Thoracic aorta (tissue), 2 donors: ENCODE data around the gene CD19. TPM values are rescaled to one million over a fixed set of nuclear protein-coding genes. Genes with fewer than 3 reads are reported as not detected.
"Not testable (repeated sequence)": the region's sequence is repeated elsewhere in the genome, so short reads cannot be mapped to it uniquely, and the experiment has no call there.

Source experiments
- ATAC-seq: fragments of 150-250 bp; one replicate; pipeline ENCODE4 v1.8.0; 2017; ENCODE audit warnings: low read depth; ENCODE audit not compliant: insufficient number of reproducible peaks, low FRiP score
- DNase-seq: peaks from one replicate; pipeline ENCODE4 v3.0.0-alpha.2; 2020; ENCODE audit warnings: low spot score
- H3K27ac ChIP-seq, 2 donors: fragments of 200-600 bp; sonication (generic); 1 replicate in 1 of 2; 2 replicates in 1 of 2; pipeline ENCODE4 v1.5.1; 2016; ENCODE audit warnings: mild to moderate bottlenecking in 2 of 2, moderate library complexity in 2 of 2
- H3K27me3 ChIP-seq: fragments of 200-600 bp; sonication (generic); replicated peaks from 2 replicates; pipeline ENCODE4 v1.6.0; 2016; ENCODE audit warnings: mild to moderate bottlenecking; ENCODE audit not compliant: insufficient read depth
- H3K36me3 ChIP-seq: fragments of 200-600 bp; sonication (generic); one replicate; pipeline ENCODE4 v1.5.1; 2016
- H3K4me1 ChIP-seq, 2 donors: fragments of 200-600 bp; sonication (generic); 1 replicate in 1 of 2; 2 replicates in 1 of 2; pipeline versions ENCODE4 v1.5.1 to v1.6.0; 2016; ENCODE audit warnings: low read depth in 2 of 2, mild to moderate bottlenecking in 1 of 2; ENCODE audit not compliant: control insufficient read depth in 1 of 2
- H3K4me3 ChIP-seq: fragments of 200-600 bp; sonication (generic); 2 replicates; pipeline ENCODE4 v1.5.1; 2016; ENCODE audit warnings: mild to moderate bottlenecking
- H3K9me3 ChIP-seq: fragments of 200-600 bp; sonication (generic); 2 replicates; pipeline ENCODE4 v1.5.1; 2016
- total RNA-seq, 2 donors: library from RNA; depleted of rRNA; stranded (reverse); fragments of >200 nt; gene quantifications; one replicate each; pipeline versions ENCODE4 v1.1.0 to v1.2.3, GENCODE V29; 2016
- TF ChIP-seq, protein P1 (sequence below): fragments of 200-600 bp; sonication (generic); IDR thresholded peaks from one replicate; pipeline ENCODE4 v1.5.1; 2019; ENCODE audit warnings: antibody characterized with exemption

CD19 gene
- total RNA-seq, 2 donors from 2014 or later: not detected

DNA sequence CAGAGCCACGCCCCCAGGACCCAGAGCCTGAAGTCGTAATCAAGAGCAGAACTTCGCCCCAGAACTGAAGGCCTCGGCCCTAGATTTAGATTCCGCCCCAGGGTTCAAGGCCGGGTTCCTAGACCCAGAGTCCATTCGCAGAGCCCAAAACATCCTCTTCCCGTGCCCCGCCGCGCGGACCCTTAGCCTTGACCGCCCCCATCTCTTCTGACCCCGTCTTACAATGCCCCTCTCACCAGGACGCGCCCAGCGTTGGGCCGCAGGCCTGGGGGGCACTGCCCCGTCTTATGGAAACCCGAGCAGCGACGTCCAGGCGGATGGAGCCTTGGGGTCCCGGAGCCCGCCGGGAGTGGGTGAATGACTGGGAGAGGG, 5.0 kb downstream of the CD19 start:
- TF ChIP-seq, protein P1, sequence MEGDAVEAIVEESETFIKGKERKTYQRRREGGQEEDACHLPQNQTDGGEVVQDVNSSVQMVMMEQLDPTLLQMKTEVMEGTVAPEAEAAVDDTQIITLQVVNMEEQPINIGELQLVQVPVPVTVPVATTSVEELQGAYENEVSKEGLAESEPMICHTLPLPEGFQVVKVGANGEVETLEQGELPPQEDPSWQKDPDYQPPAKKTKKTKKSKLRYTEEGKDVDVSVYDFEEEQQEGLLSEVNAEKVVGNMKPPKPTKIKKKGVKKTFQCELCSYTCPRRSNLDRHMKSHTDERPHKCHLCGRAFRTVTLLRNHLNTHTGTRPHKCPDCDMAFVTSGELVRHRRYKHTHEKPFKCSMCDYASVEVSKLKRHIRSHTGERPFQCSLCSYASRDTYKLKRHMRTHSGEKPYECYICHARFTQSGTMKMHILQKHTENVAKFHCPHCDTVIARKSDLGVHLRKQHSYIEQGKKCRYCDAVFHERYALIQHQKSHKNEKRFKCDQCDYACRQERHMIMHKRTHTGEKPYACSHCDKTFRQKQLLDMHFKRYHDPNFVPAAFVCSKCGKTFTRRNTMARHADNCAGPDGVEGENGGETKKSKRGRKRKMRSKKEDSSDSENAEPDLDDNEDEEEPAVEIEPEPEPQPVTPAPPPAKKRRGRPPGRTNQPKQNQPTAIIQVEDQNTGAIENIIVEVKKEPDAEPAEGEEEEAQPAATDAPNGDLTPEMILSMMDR: no peak
- H3K9me3 ChIP-seq: no peaks in the 10 kb centered on the region
- no peak for ATAC-seq
- H3K27ac ChIP-seq: no peak overlapping the region
- no peak for DNase-seq
- H3K4me1 ChIP-seq: no peaks in the 10 kb centered on the region
- H3K27me3 ChIP-seq: no peaks in the 10 kb centered on the region
- H3K4me3 ChIP-seq: peak overlapping the region; percentile 48
- H3K36me3 ChIP-seq: no peaks in the 10 kb centered on the region

DNA sequence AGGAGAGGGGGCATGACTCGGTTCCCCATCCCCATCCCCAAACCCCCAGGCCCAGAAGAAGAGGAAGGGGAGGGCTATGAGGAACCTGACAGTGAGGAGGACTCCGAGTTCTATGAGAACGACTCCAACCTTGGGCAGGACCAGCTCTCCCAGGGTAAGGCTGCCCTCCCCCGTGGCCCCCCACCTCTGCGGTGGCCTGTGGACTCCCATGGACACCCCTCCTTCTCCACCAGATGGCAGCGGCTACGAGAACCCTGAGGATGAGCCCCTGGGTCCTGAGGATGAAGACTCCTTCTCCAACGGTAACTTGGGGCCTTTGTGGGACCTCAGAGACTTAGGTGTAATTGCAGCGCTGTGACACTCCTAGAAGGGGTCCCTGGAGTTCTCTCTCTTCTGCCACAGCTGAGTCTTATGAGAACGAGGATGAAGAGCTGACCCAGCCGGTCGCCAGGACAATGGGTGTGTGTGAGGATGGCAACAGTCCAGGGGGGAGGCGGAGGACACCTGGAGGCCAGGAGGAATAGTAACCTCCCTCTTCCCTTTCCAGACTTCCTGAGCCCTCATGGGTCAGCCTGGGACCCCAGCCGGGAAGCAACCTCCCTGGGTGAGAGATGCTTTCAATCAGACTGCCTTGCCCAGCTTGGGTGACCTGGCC, 5.6 kb downstream of the CD19 start:
- H3K27me3 ChIP-seq: no peaks in the 10 kb centered on the region
- no peaks in the 10 kb centered on the region for H3K4me1 ChIP-seq
- H3K4me3 ChIP-seq: no peak overlapping the region
- H3K27ac ChIP-seq: no peak overlapping the region
- TF ChIP-seq, protein P1: no peak
- no peak for ATAC-seq
- H3K36me3 ChIP-seq: no peaks in the 10 kb centered on the region
- no peak for DNase-seq
- H3K9me3 ChIP-seq: no peaks in the 10 kb centered on the region

DNA sequence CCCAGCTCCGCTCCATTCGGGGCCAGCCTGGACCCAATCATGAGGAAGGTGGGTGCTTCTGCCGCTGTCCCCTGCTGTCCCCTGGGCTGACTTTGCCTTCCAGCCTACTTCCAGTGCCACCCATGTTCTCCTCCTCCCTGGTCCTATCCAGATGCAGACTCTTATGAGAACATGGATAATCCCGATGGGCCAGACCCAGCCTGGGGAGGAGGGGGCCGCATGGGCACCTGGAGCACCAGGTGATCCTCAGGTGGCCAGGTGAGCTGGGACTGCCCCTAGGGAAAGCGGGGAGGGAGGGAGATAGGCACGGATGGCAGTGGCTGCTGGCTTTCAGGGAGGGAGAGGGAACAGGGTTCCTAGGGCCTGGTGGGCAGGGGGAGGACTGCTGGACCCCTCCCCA, 7.0 kb downstream of the CD19 start:
- no peak overlapping the region for H3K27ac ChIP-seq
- TF ChIP-seq, protein P1: no peak
- H3K36me3 ChIP-seq: no peaks in the 10 kb centered on the region
- DNase-seq (no peak), ATAC-seq (no peak)
- no peak overlapping the region for H3K4me3 ChIP-seq
- H3K4me1 ChIP-seq: no peaks in the 10 kb centered on the region
- no peaks in the 10 kb centered on the region for H3K9me3 ChIP-seq
- no peaks in the 10 kb centered on the region for H3K27me3 ChIP-seq

DNA sequence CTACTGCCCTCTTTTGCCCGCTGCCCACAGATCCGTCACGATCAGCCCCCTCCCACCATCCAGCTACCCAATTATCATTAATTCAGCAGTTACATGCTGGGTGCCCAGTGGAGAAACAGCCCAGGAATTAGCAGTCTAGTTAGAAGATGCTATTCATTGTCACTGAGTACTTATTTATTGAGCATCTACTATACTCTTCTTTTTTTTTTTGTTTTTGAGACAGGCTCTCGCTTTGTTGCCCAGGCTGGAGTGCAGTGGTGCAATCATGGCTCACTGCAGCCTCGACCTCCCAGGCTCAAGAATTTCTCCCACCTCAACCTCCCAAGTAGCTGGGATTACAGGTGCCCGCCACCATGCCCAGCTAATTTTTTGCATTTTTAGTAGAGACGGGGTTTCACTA, 8.1 kb downstream of the CD19 start:
- H3K4me1 ChIP-seq, H3K9me3 ChIP-seq, H3K4me3 ChIP-seq, H3K36me3 ChIP-seq, DNase-seq, H3K27ac ChIP-seq, ATAC-seq, H3K27me3 ChIP-seq: not testable (repeated sequence)

DNA sequence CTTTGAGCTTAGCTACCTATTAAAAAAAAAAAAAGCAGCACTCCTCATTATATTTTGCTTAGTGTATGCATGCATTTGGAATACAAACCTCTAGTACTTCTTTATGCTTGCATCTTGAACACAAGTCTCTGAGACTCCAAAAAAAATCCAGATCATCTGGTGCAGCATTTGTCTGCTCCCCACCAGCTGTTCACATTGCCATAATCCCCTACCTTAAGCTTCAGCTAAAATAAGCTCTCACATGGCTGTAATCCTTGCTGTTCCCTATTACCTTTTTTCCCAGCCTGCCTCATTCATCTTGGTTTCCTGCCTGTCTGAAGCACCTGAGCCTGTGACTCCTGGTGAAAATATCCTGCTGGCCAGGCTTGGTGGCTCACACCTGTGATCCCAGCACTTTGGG, 11.5 kb downstream of the CD19 start:
- Histone ChIP-seq H3K27ac (no peak overlapping the region), H3K4me3 (no peak overlapping the region), H3K36me3 (no peaks in the 10 kb centered on the region), H3K4me1 (peaks cover 7 to 13% of the 10 kb centered on the region in 2 donors), H3K9me3 (no peaks in the 10 kb centered on the region), H3K27me3 (no peaks in the 10 kb centered on the region)
- ATAC-seq (no peak), DNase-seq (no peak)
- TF ChIP-seq, protein P1: no peak

DNA sequence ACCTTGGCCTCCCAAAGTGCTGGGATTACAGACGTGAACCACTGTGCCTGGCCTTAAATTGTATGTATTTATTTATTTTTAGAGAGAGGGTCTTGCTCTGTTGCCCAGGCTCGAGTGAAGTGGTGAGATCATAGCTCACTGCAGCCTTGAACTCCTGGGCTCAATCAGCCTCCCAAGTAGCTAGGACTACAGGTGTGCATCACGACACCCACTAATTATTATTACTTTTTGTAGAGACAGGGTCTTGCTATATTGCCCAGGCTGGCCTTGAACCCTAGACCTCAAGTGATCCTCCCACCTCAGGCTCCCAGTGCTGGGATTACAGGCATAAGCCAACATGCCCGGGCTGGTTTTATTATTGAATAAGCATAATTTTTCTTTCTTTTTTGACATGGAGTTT, 14.9 kb downstream of the CD19 start:
- ATAC-seq: no peak
- Histone ChIP-seq H3K9me3 (no peaks in the 10 kb centered on the region), H3K27ac (no peak overlapping the region), H3K4me3 (no peak overlapping the region), H3K27me3 (no peaks in the 10 kb centered on the region), H3K4me1 (peaks cover 8 to 21% of the 10 kb centered on the region in 2 donors), H3K36me3 (no peaks in the 10 kb centered on the region)
- TF ChIP-seq, protein P1: no peak
- DNase-seq: no peak
